HCEC 1CT (cell line): ENCODE results near the gene DOCK4.

ENCODE experiments used
- DNase-seq: peaks from one replicate; pipeline ENCODE4 v3.0.0-alpha.2; 2017

The DOCK4 gene

DNA sequence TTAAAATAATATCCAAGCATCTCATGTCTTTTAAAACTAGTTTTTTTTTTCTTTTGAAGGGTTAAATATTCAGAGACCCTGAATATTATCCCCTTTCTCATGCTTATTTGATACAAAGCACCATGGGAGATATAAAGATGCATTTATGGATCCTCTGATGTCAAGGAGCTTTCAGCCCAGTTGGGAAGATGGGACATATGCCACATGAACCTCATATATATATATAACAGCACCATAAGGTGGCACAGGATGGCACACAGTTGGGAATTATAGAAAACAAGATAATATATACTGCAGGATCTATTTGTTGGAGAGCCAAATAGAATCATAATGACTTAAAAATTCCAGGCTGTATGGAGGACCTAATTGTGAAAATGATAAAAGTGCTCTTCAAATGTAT lies 458.5 kb downstream of the DOCK4 start:
- no peak for DNase-seq

DNA sequence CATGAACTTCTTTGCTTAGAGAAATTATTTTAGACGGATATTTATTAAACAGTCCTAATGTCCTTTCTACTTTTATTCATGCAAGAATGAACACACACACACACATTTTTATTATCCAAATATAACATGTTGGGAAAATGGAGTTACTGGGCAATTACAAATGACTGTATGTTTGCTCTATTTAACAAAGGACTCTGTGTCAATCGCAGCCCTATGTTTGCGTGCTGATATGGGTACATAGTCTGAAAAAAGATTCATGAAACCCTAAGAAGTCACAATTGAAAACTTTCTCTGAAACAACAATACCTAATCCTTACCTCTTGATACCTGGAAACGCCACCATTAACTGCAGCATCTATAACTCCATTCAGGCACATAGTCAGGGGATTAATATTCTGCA lies 459.2 kb downstream of the DOCK4 start:
- no peak for DNase-seq

DNA sequence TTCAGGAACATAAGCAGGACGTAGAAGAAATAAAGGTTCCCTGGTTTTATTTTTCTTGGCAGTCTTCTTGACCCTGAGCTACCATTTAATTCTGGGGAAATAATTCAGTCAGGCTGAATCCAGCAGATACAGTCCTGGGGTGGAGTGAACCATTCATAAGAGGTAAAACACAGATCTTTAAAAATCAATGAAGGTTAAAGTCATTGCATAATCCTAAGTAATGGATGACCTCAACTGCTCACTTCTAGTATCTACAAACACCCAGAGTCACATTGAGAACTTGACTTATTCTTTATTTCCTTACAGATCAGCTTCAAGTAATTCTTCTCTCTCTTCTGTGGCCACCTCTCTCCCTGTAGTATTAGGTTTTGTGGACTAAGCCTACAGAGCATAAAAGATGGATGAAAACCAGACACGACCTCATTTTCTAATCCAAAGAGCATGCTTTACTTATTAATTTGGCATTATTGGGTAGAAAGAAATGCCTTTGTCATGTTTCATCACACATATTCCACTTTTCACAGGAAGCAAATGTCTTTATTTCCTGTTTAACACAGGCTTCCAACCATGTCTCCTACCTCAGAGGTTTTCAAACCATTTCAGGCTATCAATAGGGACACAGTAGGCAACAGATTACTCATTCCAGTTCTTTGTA lies 461.6 kb downstream of the DOCK4 start:
- DNase-seq: peak; percentile 69

DNA sequence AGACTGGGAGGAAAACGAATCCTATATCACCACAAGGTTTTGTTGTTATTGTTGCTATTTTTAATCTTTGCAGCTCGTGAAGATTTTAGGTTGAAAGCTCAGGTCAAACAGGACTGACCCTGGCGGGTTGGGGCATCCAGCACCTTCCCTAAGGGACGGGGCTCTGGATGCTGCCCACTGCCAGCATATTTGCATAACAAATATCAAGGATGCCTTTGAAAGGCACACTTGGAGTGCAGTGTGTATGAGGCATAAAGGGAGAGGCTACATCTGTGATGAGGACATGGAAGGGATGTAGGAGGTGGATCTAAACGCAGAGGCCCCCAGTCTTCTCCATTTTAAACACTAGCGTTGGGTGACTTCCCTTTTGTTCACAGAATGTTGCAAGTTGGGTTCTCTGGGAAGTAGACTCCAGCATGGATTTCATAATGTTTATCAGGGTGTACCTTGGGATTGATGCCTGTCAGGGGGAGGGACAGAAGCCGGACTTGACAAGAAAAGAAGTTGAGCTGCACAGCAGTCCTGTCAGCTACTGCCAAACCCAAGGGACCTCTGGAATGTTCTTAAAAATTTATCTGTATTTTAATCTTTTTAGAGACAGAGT lies 462.9 kb downstream of the DOCK4 start:
- no peak for DNase-seq

DNA sequence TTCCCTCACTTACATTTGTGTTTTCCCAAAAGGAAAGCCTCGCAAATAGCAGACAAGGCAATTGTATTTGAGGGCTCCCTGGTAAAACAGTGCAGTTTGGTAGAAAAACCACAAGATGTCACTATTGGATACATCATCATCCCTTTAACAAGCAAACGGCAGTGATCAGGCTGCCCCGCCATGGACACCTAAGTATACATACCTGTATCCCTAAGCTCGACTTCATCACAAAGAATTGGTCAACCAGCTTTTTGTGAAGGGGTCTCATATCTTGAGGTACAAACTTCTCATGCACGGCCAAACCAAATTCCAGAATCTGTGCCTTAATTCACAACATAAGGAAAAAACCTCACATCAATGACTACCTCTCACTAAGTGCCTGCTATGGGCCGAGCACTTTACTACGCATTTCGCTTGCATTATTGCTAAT lies 464.4 kb downstream of the DOCK4 start:
- peak; percentile 61 for DNase-seq

DNA sequence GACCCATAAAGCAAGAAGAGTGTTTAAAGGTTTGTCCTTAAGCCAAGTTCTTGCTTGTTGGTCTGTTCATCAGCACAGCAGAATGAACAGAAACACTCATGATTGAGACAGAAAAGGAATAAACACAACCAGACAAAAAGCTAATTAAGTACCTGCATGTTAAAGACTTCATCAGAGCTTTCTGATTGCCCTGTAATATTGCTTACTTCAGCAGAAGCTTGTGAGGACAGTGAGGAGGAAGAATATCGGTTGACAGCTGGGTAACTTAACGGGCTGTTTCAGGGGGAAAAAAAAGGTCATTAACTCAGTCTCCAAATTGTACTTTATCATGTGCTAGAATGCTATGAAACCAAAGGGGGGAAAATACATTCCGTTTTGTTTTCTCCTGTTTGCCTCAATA lies 465.3 kb downstream of the DOCK4 start:
- DNase-seq: no peak

DNA sequence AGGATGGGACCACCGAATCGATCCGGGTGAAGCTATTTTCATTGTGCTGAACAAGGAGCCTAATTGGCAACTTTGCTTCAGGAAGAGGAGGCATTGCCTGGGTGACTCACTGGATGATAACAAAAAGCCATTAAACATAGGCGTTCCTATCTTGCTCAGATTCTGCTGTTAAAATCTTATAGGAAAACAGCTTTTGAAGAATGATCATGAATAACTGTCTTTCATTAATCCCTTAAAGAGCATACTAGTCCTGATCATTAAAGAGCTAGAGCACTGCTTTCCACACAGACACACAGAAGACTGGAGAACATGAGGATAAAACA lies 469.7 kb downstream of the DOCK4 start:
- no peak for DNase-seq

DNA sequence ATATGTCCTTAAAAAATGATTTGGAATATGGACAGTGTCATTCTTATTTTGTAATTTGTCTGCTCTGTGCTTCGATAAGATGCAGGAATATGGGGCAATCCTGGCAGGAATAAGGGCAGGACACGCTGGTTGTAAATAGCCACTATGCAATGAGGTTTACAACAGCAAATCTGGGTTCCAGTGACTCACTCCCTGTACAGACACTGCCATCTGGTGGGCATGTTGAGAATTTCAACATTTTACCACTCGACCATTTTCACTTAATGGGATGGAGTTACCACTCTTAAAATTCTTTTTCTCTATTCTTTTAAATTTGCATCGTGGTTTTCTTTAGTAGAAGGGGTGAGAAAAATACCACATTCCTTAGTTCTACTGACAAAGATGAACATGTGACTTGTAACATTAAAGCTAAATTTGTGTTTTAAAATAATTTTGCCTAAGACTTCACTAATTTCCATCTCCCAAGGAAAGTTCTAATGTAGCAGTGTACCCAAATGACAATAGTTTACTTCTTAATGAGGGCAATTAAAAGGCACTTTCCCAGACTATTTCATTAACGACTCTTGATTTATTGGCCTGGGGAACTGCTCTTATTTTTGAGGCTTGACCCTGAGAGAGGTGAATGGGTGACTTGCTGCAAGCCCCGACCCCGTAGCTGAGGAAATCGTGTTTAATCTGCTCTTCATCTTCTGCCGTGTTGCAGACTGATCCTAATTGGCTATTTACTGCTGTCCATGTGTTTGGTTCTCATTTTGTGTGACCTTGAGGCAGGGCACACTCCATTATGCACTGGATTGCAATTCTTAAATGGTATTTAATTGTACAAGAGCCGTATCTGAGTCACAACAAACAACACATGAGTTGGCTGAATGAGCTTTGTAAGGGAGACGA lies 470.3 kb downstream of the DOCK4 start:
- peak; percentile 78 for DNase-seq

DNA sequence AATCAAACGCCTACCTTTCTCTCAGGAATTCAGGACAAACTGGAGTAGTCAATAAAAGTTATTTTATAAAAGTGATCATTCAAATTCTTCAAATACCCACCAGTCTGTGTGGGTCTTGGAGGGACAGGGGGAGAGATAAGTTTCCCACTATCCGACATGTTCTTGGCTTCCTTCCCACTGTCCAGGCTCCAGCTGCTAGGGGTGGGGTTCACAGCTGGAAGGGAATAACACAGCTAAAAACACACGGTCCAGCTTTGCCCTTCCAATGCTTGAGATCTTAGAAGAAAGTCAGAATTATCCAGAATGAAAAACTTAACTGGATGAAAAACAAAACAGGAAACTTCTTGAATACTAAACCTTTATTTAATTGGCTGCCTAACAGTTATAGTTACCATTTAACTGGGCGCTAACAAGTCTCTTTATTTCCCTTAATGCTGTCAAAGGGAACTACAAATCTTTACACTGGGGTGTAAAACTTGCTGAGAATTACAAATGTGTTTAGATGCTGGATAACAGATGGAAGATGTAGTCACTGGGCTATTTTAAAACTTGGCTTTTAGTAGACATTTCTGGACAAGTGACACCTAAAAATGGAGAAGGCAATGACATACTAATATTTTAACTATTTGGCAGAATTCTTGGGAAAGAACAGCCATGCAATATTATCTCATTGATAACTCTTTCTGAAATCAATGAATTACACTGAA lies 471.1 kb downstream of the DOCK4 start:
- no peak for DNase-seq

DNA sequence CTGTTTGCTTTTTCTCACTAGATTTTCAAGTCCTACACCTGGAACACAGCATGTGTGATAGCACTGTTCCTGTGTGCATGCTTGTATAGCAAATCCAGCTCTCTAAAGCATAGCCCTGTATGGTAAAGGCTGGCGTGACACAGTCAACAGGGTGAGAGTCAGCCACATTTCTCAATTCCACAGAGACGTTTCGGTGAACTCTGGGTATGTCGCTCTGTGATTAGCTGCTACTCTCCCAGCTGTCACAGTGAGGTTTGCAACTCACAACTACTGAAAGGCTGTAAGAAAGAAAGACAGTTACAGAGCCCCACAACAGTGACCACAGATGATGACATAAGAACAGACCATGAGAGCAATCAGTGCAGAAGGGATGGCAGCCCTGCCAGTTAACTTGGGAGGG lies 473.3 kb downstream of the DOCK4 start:
- no peak for DNase-seq

DNA sequence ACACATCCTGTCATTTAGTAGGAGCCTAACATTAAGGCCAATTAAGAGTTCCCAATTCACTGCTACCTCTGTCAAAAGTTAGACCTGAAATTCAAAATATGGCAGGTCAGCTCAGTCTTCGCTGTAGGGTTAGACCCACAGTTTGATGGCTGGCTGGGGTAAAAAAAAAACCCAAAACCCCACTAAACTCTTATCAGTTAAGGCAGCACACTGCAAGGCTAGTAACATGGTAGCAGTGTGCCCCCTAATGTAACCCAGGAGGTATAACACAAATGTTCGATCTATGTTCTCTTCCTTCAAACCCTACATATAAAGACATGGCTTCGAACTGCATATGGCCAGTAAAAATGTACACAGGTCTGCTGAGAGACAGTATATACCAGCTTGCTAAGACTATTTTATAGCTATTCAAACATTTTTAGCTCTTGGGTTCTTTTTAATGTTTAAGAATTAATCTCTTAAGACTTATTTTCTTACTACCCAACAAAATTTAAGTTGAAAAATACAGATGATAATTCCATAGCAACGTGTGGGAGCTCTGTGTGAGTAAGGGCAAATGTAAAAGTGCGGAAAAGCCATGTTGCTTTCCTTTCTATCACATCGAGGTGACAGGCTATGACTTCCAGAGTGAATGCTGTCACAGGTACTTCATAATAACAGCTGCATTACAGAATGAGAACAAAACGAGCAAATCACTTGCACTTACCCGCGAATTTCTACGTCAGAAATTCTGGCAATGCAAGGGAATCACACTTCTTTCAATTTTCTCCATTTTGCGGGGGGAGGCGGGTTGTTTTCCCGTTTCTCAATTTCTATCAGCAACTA lies 475.5 kb downstream of the DOCK4 start:
- DNase-seq: peak; percentile 35

DNA sequence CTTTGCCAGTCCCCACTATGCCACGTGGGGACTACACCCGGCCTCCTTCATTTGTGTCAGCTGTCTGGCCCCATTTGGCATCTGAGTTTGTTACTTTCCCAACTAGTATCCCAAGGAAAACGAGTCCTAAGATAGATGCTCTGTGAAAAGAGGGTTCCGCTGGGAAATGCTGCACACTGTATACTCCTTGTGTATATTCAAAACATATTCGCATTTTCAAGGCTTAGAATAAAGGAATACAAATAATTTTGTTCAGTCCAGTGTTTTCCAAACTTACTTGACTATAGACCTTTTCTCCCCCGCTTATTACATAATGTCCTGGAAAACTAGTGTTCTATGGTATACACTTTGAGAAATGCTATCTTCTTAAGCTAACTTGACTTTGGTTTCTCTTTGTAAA lies 476.1 kb downstream of the DOCK4 start:
- no peak for DNase-seq

DNA sequence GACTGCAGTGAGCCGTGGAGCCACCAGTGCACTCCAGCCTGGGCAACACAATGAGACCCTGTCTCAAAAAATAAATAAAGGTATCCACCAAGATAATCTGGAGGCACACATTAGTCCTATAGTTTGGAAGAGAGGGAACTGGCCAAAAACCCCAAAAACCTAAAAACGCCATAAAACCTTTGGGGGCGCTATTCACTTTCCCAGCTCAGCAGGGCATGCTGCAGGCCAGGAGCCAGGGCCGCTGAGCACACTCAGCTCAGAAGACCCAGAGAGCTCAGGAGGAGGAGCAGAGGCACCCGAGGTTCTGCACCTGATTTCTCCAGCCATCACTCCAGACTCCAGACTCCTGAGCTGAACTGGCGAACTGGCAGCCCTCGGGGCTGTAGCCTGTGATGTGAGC lies 476.7 kb downstream of the DOCK4 start:
- DNase-seq: no peak

DNA sequence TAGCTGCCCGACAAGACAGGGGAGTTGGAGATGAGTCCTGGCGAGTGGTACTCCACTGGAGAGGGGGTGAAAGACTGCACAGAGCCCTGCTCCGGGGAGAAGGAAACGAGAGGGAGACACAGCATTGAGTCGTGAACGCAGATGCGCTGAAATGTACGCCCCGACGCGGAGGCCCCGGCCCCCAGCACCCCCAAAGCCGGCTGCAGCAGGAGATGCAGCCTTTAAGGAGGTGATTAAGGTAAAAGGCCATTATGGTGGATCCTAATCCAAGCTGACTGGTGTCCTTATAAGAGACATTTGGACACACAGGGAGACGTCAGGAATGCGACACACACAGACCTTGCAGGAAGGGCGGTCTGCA lies 477.6 kb downstream of the DOCK4 start:
- no peak for DNase-seq

DNA sequence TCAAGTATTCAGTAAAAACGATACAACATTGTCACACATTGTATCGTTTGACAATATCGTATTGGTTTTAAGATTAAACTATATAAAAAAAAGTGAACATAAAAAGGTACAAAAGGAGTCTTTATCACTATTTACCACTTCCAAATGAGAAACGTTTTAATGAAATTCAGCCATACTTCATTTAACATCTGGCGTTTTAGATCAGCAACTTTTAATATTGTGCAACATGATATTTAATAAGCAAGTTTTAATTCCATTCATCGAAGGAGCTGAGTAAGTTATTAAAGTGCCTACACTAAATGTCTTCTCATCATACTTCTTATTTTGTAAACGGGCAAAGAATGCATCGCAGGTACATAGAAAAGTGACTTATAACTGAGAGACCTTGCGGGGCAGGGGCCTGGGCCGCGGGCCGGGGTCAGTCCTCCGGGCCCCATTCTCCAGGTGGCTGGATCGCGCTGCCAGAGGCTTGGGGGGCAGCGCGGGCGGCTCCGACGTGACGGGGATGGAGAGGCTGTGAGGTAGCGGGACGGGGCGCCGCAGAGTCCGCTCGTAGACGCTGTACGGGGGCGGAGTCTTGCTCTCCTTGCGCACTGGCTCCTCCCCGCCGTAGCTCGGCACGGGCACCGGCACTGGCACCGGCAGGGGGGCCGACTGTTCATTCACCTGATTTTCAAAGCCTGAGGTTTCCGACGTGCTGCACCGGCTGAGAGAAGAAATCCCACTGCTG lies 478.1 kb downstream of the DOCK4 start:
- no peak for DNase-seq

DNA sequence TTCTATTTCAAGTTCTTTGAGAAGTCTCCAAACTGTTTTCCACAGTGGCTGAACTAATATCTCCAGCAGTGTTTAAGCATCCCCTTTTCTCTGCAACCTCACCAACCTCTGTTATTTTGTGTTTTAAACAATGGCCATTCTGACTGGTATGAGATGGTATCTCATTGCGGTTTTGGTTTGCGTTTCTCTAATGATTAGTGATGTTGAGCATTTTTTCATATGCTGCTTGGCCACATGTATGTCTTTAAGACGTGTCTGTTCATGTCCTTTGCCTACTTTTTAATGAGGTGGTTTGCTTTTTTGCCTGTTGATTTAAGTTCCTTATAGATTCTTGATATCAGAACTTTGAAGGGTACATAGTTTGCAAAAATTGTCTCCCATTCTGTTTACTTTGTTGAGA lies 487.3 kb downstream of the DOCK4 start:
- DNase-seq: no peak

DNA sequence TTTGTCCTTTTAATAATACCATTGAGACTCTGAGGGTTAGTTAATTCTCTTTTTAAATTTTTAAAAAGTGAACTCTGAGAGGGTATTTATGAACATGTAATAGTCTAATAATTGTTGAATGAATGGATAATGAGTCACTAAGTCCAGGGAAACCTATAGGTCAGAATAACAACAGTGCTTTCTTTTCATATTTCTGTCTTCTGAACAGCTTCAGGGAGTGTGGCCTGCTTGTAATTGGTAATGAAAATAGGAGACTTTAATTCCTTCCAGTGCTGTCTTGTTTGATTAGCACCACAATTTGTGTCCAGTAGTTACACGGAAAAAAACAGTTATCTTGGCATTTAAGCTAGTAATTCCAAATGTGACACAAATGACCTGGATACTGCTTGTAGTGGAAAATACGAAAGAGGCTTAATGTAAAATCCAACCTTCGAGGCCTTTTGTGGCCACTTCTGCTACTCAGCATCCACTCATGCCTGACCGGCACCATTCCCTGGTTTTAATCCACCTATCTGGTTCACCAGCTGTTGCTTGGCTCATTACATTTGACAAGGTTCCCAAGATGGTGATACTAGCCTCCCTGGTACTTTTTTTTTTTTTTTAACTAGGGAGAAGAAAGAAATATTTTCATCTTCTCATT lies 494.7 kb downstream of the DOCK4 start:
- no peak for DNase-seq

DNA sequence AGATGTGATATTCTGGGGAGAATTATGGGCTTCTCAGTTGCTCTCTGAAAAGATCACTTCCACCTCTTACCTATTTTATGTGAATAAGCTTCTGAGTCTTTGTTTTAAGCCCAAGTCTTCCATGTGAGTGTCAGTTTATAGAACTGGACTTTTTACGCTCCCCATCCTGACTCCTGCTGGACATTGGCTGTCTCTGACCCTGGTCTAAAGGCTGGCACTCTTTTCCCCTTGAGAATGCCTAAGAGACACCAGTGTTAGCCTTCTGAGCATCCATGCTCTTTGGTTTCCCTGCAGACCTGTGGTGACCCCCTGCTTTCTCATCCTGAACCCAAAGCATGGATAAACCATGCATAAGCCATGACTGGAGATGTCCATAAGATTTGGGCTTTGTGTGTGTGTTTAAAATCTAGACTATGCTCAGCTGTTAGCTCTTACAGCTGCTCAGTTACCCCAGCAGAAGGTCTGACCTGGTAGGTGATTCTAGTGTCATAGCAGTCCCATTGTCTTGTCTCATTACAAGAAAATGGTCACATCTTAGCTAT lies 495.3 kb downstream of the DOCK4 start:
- DNase-seq: no peak

DNA sequence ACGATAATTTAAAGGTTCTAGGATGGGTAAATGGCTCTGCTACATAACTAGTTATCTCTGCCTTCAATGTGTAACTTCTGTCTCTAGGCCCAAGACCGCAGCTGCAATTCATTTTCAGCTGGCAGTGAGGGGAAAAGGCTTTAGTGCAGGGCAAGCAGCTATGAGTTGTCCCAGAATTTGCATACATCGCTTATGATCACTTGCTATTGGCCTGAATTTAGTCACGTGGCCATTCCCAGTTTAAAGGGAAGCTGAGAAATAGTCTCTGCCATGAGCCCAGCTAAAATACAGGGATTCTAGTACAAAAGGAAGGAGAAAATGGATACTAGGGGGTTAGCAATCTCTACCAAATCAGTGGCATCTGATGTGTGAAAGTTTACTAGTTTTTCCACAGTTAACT lies 498.1 kb downstream of the DOCK4 start:
- peak; percentile 20 for DNase-seq

DNA sequence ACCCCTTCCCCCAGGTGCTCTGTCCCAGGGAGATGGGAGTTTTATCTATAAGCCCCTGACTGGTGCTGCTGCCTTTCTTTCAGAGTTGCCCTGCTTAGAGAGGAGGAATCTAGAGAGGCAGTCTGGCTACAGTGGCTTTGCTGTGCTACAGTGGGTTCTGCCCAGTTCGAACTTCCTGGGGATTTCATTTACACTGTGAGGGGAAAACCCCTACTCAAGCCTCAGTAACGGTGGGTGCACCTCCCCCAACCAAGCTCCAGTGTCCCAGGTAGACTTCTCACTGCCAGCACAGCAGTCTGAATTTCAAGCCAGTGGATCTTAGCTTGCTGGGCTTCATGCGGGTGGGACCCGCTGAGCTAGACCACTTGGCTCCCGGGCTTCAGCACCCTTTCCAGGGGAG lies 500.4 kb downstream of the DOCK4 start:
- no peak for DNase-seq

DNA sequence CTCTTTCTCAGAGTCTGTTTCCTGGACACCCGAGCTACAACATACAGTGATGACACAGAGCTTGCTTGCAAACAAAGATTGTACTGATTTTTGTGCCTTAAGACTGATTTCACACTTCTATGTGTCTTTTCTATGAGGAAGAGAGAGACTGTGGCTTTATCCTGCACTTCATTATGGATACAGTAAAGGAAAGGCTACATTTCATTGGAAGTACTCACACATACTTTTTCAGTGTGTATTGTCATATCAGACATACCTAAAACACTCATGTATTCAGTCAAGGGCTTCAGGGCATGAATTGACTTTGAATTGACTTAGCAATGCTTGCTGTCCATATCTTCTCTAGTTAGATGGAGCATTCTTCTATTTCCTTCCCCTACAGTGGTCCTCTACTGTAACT lies 508.4 kb downstream of the DOCK4 start:
- no peak for DNase-seq
